Glomerular visceral epithelial cell (primary cell): ENCODE results near the gene HAGH.
A peak's percentile ranks its signal among the peaks of the same experiment; 100 is the strongest.

Source experiments
- DNase-seq: peaks from one replicate; pipeline ENCODE4 v3.0.0-alpha.2; 2016; ENCODE audit errors: extremely low spot score

The HAGH gene

GRCh38 chr16:1787056-1787321 lies 39.6 kb downstream of the HAGH start:
- DNase-seq: no peak

GRCh38 chr16:1786242-1787055 lies 40.2 kb downstream of the HAGH start:
- no peak for DNase-seq

DNA sequence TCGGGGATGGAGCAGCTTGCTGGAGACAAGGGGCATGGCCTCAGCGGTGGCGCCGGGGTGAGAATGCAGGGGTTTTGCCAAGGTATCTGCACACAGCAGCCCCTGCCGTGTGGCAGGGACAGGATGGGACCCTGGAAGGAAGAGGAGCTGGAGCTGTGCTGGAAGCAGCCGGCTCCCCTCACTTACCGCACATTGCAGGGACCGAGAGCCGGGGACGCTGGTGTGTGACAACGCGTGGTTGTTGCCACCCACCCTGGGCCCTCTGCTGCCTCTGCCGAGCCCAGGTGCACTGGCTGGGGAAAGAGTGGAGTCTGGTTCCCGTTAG lies 40.8 kb downstream of the HAGH start:
- no peak for DNase-seq

- no peak for DNase-seq
Observed at GRCh38 chr16:1784977-1785845, 41.4 kb downstream of the HAGH start.

GRCh38 chr16:1782408-1783264 lies 44.0 kb downstream of the HAGH start, which contains the start of the genes NUBP2 and SPSB3:
NUBP2 (plus strand) TSS chr16:1782960; CDS start chr16:1783021, 61 bp downstream.
SPSB3 (minus strand) TSS chr16:1782571; CDS start chr16:1781483, 1,088 bp downstream.
- peak; percentile 100 for DNase-seq

DNA sequence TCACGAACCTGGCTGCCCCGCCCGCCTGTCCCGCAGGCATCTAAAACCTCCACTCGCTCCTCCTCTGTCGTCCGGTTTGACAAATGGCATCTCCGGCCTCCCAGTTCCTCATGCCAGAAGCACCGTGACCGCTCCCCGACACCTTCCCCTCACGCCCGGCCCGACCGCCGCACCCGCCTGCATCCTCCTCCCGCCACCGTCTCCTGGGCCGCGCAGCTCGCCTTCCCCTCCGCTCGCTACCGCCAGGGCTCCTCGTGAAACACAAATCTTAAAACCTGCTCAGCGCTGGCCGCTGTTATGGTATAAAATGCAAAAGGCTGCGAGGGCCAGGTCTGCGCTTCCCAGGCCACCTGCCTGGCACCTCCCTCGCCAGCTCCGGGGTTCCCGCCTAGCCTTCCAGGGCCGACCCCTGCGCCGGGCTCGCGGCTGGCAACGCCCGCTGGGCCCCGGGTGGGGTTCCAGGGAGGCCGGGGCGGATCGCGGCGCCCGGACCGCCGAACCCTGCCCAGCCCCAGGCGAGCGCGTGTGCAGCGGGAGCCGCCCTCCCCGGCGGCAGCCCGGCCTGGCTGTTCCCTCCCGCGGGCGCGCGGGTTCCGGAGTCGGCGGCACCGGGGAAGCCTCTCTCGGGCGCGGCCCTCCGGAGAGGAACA lies 44.7 kb downstream of the HAGH start:
- peak; percentile 43 for DNase-seq

GRCh38 chr16:1781254-1781653 lies 45.4 kb downstream of the HAGH start:
- DNase-seq: no peak

DNA sequence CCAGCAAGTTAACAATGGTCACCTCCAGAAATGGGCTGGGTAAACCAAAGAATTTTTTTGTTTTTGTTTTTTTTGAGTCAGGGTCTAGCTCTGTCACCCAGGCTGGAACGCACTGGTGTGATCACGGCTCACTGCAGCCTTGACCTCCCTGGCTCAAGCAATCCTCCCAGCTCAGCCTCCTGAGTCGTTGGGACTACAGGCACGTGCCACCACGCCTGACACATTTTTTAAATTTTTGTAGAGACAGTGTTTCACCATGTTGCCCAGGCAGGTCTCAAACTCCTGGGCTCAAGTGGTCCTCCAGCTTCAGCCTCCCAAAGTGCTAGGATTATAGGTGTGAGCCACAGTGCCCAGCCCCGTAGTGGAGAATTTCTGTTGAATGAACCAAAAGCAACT lies 46.0 kb downstream of the HAGH start:
- DNase-seq: no peak

DNA sequence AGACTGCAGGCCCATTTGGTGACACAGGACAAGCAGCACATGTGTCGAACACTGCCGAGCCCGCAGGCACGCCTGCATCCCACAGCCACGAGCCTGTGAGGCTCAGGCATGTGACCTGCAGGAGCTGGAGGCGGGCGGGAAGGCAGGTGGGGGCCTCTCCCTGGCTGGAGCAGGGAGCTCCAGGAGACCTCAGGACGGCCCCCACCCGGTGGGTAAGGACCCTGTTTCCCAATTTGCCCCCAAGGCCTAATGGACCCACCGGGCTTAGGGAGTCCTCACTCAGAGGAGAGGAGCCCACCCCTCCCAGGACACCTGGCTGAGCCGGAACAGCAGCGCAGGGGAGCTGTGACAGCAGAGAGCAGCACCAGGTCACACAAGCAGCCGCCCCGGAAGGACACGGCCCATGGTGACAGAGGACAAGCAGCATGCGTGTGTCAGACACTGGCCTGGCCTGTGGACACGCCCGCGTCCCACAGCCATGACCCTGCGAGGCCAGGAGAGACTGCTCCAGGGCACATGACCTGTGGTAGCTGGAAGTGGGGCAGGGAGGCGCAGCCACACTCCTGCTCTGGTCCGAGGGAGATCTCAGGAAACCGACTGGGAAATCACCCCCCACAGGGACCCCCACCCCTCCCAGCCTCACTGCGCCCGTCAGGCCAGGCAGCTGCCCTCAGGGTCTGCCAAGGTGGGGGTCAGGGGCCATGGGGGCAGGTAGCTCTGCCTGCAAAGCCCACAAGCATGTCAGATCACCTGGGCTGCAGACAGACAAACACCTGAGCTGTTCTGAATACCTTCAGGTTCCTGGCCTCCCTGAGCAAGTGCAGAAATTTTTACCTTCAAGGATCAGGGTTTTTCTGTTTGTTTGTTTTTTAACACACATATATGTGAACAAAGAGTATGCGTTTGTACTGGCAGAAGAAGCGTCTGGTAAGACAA lies 46.6 kb downstream of the HAGH start:
- DNase-seq: no peak

DNA sequence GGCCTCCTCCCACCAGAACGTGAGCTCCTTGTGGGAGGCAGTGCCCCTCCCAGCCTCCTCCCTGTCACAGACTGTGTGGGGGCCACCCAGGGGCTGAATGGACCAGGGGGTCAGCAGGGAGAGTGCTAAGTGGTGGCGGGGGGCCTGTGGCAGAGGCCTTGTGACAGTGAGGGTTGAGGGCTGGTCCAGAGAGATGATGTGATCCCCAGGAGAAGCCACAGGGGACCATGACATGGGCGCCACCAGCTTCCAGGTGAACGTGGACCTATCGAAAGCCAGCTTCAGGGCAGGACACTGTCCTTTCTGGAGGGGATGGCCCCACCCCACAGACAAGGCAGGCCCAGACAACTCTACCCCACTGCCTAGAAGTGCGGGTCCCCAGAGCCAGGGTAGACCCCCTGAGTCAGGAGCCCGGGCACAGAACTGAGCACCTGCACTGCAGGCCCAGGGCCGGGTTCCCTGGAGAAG lies 47.4 kb downstream of the HAGH start:
- DNase-seq: no peak

GRCh38 chr16:1778200-1779179 lies 48.1 kb downstream of the HAGH start:
- DNase-seq: no peak

- no peak for DNase-seq
Observed at GRCh38 chr16:1777375-1778199, 49.0 kb downstream of the HAGH start.

DNA sequence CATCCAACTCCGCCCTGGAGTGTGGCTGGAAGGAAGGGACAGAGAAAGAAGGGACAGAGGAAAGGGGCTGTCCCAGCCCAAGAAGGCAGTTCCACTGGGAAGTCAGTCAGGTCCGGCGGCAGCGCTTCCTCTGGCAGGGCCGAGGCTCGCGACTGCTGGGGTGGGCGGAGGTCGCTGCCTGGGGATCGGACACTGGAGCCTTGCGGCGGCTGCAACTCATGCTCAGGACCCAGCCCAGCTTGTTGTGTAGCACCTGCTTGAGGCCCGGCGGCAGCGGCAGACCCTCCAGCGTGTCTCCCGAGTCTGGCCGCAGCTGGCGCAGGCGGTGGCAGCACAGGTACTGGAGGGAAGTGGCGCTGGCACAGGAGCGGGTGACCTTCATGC lies 49.6 kb downstream of the HAGH start:
- no peak for DNase-seq

GRCh38 chr16:1776672-1776955 lies 50.0 kb downstream of the HAGH start:
- DNase-seq: no peak

- no peak for DNase-seq
Observed at GRCh38 chr16:1775846-1776671, 50.6 kb downstream of the HAGH start.

GRCh38 chr16:1775006-1775845 lies 51.4 kb downstream of the HAGH start:
- no peak for DNase-seq

DNA sequence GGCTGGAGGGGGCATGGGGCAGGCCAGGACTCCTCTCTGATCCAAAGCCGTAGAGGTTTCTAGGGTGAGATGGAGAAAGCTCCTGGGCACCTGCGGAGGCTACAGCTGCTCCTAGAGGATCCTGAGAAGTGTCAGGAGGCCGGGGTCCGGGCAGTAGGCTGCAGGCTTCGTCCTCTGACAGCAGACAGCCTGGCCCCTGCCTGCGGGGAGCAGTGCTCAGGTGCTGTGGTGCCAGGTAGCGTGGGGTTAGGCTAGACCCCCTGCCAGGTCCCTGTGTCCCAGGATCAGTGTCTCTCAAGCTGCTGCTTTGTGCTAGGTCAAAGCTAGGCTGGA lies 52.2 kb downstream of the HAGH start:
- DNase-seq: no peak
